Omental fat pad (tissue), 4 donors: ENCODE results near the gene PACRG. TPM values are rescaled to one million over a fixed set of nuclear protein-coding genes. Genes with fewer than 3 reads are reported as not detected.

Experiments used
- ATAC-seq: fragments of 150-250 bp; one replicate; pipeline ENCODE4 v1.9.1; 2016; ENCODE audit warnings: mild to moderate bottlenecking, moderate library complexity; ENCODE audit not compliant: low FRiP score
- DNase-seq: peaks from one replicate; pipeline ENCODE4 v3.0.0-alpha.2; 2019; ENCODE audit warnings: low spot score
- CTCF ChIP-seq, 3 donors: fragments of 450-650 bp; IDR thresholded peaks; one replicate each; pipeline ENCODE4 v1.5.1; 2016 to 2017; ENCODE audit warnings: antibody characterized with exemption in 3 of 3, mild to moderate bottlenecking in 3 of 3, moderate library complexity in 2 of 3
- total RNA-seq, 4 donors: library from RNA; depleted of rRNA; stranded (reverse); fragments of >200 nt; gene quantifications; one replicate each; pipeline ENCODE4 v1.1.0, GENCODE V29; 2016

PACRG gene
- total RNA-seq, 4 donors from 2014 or later: 0.48 to 2.5 (median 1.3) TPM; not detected in 1

GRCh38 chr6:163186527-163186926 lies 458.8 kb downstream of the PACRG start:
- DNase-seq (no peak), ATAC-seq (no peak)
- no peak for TF ChIP-seq CTCF (IDR thresholded peaks at IDR 0.05)

- no peak for DNase-seq
- no peak for TF ChIP-seq CTCF (IDR thresholded peaks at IDR 0.05)
- ATAC-seq: no peak
Observed at GRCh38 chr6:163187201-163187600, 459.4 kb downstream of the PACRG start.

- TF ChIP-seq CTCF (IDR thresholded peaks at IDR 0.05): no peak
- no peak for ATAC-seq
- DNase-seq: no peak
Observed at GRCh38 chr6:163187606-163188005, 459.8 kb downstream of the PACRG start.

DNA sequence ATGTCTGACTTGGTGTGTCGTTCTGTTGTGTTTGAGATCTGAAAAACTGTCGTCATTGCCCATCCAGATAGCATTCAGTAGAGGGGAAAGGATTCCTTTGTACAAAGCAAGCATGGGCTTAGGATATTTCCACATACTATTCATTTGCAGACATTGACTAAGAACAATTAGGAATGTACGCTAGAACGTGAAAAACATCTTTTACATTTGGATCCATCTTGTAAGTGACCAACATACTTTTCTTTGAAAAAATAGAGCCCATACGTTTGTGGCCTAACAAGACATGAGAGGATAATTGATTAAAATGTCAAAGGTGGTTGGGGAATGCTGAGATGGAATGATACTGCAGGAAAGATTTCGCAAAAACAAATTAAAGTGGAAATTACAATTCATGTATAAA lies 461.0 kb downstream of the PACRG start:
- DNase-seq (no peak), ATAC-seq (no peak)
- TF ChIP-seq CTCF (IDR thresholded peaks at IDR 0.05): no peak

GRCh38 chr6:163189609-163190008 lies 461.8 kb downstream of the PACRG start:
- ATAC-seq (no peak), DNase-seq (no peak)
- TF ChIP-seq CTCF (IDR thresholded peaks at IDR 0.05): no peak

- no peak for TF ChIP-seq CTCF (IDR thresholded peaks at IDR 0.05)
- DNase-seq (no peak), ATAC-seq (no peak)
Observed at GRCh38 chr6:163190786-163191185, 463.0 kb downstream of the PACRG start.

DNA sequence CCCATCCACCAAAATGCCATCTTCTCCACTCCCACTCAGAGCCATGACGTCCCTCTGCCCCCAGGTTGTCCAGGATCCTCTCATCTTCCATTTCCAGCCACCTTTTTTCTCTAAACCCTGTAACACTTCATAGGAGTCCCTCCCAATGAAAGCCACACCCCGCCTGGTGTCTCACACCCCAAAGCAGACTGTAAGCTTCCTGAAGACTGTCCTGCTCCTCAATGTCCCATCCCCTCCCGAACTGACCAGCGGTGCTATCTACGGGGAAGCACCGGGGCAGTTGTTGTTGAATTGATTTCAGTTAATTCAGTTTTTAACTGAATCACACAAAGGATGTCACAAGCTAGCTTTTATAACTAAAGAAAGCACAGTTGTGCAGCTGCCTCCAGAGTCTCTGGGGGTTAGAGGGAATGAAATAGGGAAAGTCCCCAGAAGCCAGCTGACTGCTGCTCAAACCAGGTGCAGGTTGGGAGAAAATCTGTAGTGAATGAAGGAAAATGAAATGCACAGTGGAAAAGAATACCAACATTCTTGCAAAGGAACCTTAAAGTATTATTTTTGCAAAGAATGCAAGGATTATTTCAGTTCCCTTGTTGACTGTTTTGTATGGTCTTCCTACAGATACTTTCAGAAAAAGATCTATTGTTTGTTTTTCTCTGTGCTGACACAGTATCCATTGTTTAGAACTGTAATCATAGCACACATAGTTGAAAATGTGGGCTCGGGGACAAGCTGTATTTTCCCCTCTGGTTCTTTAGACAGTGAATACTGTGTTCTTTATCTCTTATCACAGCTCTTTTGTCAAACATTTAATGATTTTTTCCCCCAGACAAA lies 464.1 kb downstream of the PACRG start:
- ATAC-seq: no peak

More for the DNA sequence above, 464.1 kb downstream of the PACRG start:
- no peak for DNase-seq
- no peak for TF ChIP-seq CTCF (IDR thresholded peaks at IDR 0.05)
